ENCODE results near the gene HS6ST3. TPM values are rescaled to one million over a fixed set of nuclear protein-coding genes. Genes with fewer than 3 reads are reported as not detected.

HS6ST3 gene
- total and polyA plus RNA-seq, 10 donors, result 0.03 TPM; not detected in 9

DNA sequence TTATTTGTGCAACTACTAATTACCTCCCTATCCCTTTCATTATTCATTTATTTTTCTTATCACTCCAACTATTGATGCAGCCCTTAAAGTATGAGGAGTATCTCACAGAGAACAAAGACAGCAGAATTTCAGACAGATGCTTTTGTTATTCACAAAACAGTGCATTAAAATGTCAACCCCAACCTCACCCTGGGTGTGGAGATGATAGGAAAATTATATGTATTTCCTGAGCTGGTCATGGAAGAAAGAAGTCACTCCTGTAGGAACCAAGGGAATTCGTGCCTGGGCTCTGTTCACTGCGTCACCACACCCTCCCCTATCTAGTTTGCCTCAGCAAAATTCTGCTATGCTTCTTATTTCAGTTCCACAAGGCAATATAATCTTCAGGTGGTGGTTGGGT is 588.9 kb downstream of the HS6ST3 start:
- TF ChIP-seq POLR2A (IDR thresholded peaks at IDR 0.05), result no peak
- TF ChIP-seq, protein P1, sequence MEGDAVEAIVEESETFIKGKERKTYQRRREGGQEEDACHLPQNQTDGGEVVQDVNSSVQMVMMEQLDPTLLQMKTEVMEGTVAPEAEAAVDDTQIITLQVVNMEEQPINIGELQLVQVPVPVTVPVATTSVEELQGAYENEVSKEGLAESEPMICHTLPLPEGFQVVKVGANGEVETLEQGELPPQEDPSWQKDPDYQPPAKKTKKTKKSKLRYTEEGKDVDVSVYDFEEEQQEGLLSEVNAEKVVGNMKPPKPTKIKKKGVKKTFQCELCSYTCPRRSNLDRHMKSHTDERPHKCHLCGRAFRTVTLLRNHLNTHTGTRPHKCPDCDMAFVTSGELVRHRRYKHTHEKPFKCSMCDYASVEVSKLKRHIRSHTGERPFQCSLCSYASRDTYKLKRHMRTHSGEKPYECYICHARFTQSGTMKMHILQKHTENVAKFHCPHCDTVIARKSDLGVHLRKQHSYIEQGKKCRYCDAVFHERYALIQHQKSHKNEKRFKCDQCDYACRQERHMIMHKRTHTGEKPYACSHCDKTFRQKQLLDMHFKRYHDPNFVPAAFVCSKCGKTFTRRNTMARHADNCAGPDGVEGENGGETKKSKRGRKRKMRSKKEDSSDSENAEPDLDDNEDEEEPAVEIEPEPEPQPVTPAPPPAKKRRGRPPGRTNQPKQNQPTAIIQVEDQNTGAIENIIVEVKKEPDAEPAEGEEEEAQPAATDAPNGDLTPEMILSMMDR (IDR thresholded peaks at IDR 0.05 in 8 of 11, conservative IDR thresholded peaks at IDR 0.05 in 3 of 11), result no peak
- TF ChIP-seq POLR2AphosphoS5 (IDR thresholded peaks at IDR 0.05), result no peak
- Histone ChIP-seq H3K4me3 (no peak overlapping the region), H3K27me3 (replicated peaks in 1 of 7) (no peaks in the 10 kb centered on the region), H3K9me3 (peaks cover 0 to 18% (median 7%) of the 10 kb centered on the region in 8 donors), H3K36me3 (no peaks in the 10 kb centered on the region), H3K27ac (no peak overlapping the region), H3K4me1 (no peaks in the 10 kb centered on the region)
- WGBS, 5 donors, result 63 to 76% (median 69%) methylated on average over 2 of the region's 2 CpGs
- intact Hi-C loops (cut with DNase I; ENCODE audit: low total_unique reads), result no loop called here
- no peak for DNase-seq

DNA sequence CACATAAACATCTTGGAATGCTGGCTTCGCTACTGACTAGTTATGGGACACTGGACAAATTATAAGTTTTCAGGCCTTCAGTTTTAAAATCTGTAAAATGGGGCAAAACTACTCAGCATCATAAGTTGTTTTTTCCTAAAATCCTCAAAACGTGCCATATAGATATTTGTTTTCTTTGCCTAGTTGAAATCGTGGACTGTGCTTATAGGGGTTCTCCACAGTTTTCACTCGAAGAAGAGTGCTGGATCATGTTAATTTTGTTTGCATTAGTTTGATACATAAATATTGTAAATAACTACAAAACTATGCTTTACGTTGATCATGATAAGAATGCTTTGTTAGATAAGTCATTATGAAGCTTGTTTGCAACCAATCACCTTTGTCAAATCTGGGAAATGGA is 591.0 kb downstream of the HS6ST3 start:
- Histone ChIP-seq H3K9me3 (peaks cover 0 to 14% (median 2%) of the 10 kb centered on the region in 8 donors), H3K4me3 (no peak overlapping the region), H3K27me3 (replicated peaks in 1 of 7) (no peaks in the 10 kb centered on the region), H3K4me1 (no peaks in the 10 kb centered on the region), H3K27ac (no peak overlapping the region), H3K36me3 (no peaks in the 10 kb centered on the region)
- intact Hi-C loops (cut with DNase I; ENCODE audit: low total_unique reads), result no loop called here
- TF ChIP-seq POLR2A (IDR thresholded peaks at IDR 0.05), result no peak
- no peak for DNase-seq
- WGBS, 5 donors, result 75 to 89% (median 81%) methylated on average over 5 of the region's 5 CpGs

DNA sequence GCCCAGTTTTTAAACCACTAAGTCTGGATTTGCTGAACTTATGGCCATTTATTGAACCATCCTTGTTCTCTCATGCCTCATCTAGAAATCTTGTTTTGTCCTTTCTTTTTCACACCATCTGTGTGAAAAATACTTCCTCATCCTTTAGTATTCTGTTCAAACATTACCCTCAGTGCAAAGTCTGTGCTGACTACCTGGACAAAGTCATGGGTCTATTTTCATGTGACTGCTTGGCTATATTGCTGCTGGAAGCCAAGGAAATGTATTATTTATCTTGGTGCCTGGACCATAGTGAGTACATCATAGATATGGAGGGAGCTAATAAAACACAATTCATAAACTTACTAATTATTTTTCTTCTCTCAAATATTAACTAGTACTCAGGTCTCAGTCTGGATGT is 591.9 kb downstream of the HS6ST3 start:
- H3K4me3 ChIP-seq, result no peak overlapping the region
- no peaks in the 10 kb centered on the region for H3K27me3 ChIP-seq (replicated peaks in 1 of 7)
- no peaks in the 10 kb centered on the region for H3K36me3 ChIP-seq
- peaks cover 0 to 14% (median 2%) of the 10 kb centered on the region in 8 donors for H3K9me3 ChIP-seq
- no peaks in the 10 kb centered on the region for H3K4me1 ChIP-seq
- DNase-seq, result no peak
- no peak for TF ChIP-seq POLR2AphosphoS5 (IDR thresholded peaks at IDR 0.05)
- TF ChIP-seq, protein P1 (IDR thresholded peaks at IDR 0.05 in 8 of 11, conservative IDR thresholded peaks at IDR 0.05 in 3 of 11), result no peak
- no peak for TF ChIP-seq POLR2A (IDR thresholded peaks at IDR 0.05)
- intact Hi-C loops (cut with DNase I; ENCODE audit: low total_unique reads), result no loop called here
- no peak overlapping the region for H3K27ac ChIP-seq

DNA sequence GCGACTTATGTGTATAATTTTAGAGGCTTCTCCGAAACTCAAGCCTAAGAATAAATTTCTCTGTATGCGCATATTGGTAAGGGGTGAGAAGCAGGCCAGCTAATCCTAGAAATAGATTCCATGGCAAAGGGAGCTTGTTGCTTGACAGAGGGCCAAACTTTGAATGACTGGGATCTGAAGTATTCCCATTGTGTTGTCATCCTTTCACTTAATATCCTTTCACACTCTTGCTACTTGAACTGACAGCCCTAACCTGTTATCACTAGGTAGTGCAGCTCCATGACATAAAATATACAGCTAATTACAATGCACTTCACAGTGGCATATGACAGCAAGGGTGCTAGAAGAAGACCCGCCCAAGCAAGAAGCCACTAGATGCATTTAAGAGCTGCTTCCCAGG is 594.6 kb downstream of the HS6ST3 start:
- 85 to 95% (median 89%) methylated on average over 4 of the region's 4 CpGs for WGBS, 5 donors
- intact Hi-C loops (cut with DNase I; ENCODE audit: low total_unique reads), result no loop called here
- DNase-seq, result no peak

More for the DNA sequence above, 594.6 kb downstream of the HS6ST3 start:
- Histone ChIP-seq H3K36me3 (no peaks in the 10 kb centered on the region), H3K4me3 (no peak overlapping the region), H3K4me1 (no peaks in the 10 kb centered on the region), H3K9me3 (no peaks in the 10 kb centered on the region), H3K27me3 (replicated peaks in 1 of 7) (no peaks in the 10 kb centered on the region), H3K27ac (no peak overlapping the region)
- TF ChIP-seq POLR2A (IDR thresholded peaks at IDR 0.05) (no peak), POLR2AphosphoS5 (IDR thresholded peaks at IDR 0.05) (no peak)
- TF ChIP-seq, protein P1 (IDR thresholded peaks at IDR 0.05 in 8 of 11, conservative IDR thresholded peaks at IDR 0.05 in 3 of 11), result no peak

Data from spleen (tissue), 11 donors.